Adipocyte (in vitro differentiated cells): ENCODE results near the gene EFCAB13.
A peak's percentile ranks its signal among the peaks of the same experiment; 100 is the strongest.
"Not testable (repeated sequence)": the region's sequence is repeated elsewhere in the genome, so short reads cannot be mapped to it uniquely, and the experiment has no call there.

Experiments
- DNase-seq: peaks from one replicate; pipeline ENCODE4 v3.0.0-alpha.2; 2015; ENCODE audit warnings: low read depth
- H3K27me3 ChIP-seq: replicated peaks from 2 replicates; pipeline ENCODE4 v1.7.0; 2013; ENCODE audit warnings: mild to moderate bottlenecking, low read length, moderate library complexity; ENCODE audit not compliant: control insufficient read depth, insufficient read depth
- H3K36me3 ChIP-seq: 2 replicates; pipeline ENCODE4 v1.7.0; 2013; ENCODE audit warnings: low read length, mild to moderate bottlenecking, moderate library complexity; ENCODE audit not compliant: control insufficient read depth, insufficient read depth, severe bottlenecking
- H3K4me1 ChIP-seq: 2 replicates; pipeline ENCODE4 v1.7.0; 2013; ENCODE audit warnings: mild to moderate bottlenecking, low read length, moderate library complexity; ENCODE audit not compliant: control insufficient read depth, insufficient read depth
- H3K4me3 ChIP-seq: 2 replicates; pipeline ENCODE4 v1.7.0; 2013; ENCODE audit warnings: mild to moderate bottlenecking, low read length, moderate library complexity
- H3K9ac ChIP-seq: 2 replicates; pipeline ENCODE4 v1.7.0; 2013; ENCODE audit warnings: mild to moderate bottlenecking, low read length, moderate library complexity
- H3K9me3 ChIP-seq: 2 replicates; pipeline ENCODE4 v1.7.0; 2013; ENCODE audit warnings: mild to moderate bottlenecking, low read length, moderate library complexity; ENCODE audit not compliant: control insufficient read depth

EFCAB13 gene

DNA sequence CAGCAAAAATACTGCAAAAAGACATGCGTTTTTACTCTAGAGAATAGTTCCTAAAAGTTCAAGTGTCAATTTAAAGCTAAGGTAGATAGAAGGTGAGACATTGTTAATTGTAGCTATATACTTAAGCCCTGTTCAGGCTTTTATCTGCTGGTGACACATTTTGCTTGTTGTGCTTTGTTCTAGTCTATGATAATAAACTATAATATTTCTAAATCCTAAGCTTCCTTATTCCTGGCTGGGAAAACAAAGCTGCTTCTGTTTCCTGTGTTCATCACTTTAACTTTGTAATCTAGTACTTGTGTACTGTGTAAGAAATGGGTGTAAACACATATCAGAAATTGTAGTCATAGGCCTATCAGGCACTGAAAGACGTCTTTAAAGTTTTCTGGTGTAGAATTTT lies 77.3 kb downstream of the EFCAB13 start:
- H3K27me3 ChIP-seq = no peaks in the 10 kb centered on the region
- DNase-seq = no peak

DNA sequence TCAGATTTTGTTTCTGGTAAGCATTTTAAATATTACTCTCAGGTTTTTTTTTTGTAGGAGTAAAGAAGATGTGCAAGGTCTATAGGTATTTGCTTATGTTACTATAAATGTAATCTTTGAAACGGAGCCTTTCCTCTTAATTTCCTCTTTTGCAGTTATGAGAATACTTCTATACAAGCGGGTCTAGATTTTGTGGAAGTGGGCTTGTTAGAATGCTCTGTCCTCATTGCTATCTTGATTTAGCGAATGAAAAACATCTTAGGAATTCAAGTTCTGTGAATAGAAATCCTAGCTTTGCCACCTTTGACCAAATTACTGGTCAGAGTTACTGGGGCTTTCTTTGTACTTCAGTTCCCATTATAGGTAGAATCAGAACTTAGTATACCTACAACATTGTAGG lies 80.3 kb downstream of the EFCAB13 start:
- no peak for DNase-seq
- Histone ChIP-seq H3K4me3 (no peak overlapping the region), H3K9ac (no peak overlapping the region), H3K36me3 (no peaks in the 10 kb centered on the region), H3K4me1 (no peaks in the 10 kb centered on the region), H3K9me3 (no peaks in the 10 kb centered on the region), H3K27me3 (no peaks in the 10 kb centered on the region)

More for the DNA sequence above, 77.3 kb downstream of the EFCAB13 start:
- no peak overlapping the region for H3K4me3 ChIP-seq
- no peaks in the 10 kb centered on the region for H3K36me3 ChIP-seq
- no peak overlapping the region for H3K9ac ChIP-seq
- H3K4me1 ChIP-seq = no peaks in the 10 kb centered on the region
- H3K9me3 ChIP-seq = no peaks in the 10 kb centered on the region

DNA sequence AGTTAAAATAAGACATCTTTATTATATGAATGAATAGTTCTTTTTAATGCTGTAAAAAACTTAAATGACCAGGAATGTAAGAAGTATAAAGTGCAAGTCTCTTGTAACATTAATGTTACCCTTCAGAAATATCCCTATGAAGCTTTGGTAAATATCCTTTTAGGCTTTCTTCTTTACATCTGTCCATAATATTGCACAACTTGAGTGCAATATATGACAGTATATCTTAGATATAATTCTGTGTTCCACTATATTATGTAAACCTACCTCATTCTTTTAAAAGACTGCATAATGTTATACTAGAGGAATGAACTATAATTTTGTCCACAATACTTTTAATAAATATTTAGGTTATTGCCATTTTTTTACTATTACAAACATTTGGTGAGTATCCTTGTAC lies 81.1 kb downstream of the EFCAB13 start:
- DNase-seq = no peak
- Histone ChIP-seq H3K9me3 (no peaks in the 10 kb centered on the region), H3K4me1 (no peaks in the 10 kb centered on the region), H3K27me3 (no peaks in the 10 kb centered on the region), H3K4me3 (no peak overlapping the region), H3K36me3 (no peaks in the 10 kb centered on the region), H3K9ac (no peak overlapping the region)

DNA sequence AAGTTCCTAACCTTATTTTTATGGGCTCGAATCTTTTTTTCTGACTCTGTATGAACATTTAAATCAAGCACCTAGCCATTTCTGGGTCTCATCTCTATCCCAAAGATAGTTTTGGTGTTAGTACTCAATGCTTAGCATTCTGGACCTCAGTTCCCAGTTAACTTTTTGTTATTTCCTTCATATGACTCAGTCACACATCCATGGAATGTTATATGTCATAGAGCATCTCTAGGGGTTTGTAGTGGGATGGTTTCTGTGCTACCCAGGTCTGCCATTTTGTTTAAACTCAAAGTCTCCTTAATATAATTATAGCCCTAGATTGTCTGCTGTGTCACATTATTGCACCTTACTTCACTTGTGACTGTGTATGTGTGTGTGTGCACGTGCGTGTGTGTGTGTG lies 90.1 kb downstream of the EFCAB13 start:
- Histone ChIP-seq H3K9me3 (no peaks in the 10 kb centered on the region), H3K27me3 (no peaks in the 10 kb centered on the region), H3K36me3 (no peaks in the 10 kb centered on the region), H3K9ac (no peak overlapping the region), H3K4me1 (no peaks in the 10 kb centered on the region), H3K4me3 (no peak overlapping the region)
- DNase-seq = no peak

DNA sequence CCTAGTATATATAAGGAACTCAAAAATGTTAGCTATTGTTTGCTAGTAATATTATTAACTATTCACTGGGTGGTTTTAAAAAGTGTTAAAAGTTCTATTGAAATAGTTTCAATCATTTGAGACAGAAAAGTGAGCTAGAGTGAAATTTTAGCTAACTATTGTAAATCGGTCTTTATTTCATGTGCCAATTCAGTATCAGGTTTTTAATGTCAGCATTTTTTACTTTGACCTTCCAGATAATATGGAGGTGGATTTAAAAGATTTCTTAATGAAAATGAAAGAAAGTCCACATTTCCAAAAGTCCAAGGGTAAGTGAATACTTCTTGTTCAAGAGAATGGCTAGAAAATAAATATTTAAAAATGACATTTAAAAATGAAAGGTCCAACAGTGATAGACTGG lies 90.9 kb downstream of the EFCAB13 start:
- no peak for DNase-seq
- H3K9me3 ChIP-seq = no peaks in the 10 kb centered on the region
- no peaks in the 10 kb centered on the region for H3K27me3 ChIP-seq

DNA sequence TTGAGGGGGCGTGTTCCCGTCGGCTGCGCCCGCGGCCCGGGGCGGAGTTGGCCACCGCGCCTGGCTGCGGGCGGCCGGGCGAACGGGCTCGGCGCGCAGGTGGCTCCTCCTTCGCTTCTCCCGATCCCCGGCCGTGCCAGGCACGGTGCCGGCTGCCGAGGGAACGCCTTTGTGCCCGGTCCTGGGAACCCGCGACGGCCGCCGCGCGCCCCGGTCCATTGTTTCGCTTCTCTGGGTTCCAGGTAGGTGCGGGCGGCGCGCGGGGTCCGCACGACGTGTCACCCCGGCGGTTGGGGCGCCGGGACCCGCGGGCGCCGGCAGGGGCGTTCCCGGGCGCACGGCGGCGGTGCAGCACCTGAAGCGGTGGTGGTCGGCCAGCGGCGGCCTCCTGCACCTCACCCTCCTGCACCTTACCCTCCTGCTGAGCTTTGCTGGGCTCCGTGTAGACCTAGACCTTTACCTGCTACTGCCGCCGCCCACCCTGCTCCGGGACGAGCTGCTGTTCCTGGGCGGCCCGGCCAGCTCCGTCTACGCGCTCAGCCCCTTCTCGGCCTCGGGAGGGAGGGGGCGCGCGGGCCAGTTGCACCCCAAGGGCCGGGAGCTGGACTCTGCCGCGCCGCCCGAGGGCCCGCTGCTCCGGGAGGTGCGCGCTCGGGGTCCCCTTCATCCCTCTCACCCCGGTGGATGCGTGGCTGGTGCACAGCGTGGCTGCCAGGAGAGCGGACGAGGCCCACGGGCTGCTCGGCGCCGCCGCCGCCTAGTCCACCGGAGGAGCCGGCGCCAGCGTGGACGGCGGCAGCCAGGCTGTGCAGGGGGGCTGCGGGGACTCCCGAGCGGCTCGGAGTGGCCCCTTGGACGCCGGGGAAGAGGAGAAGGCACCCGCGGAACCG lies 99.9 kb downstream of the EFCAB13 start:
- H3K4me3 ChIP-seq = peak overlapping the region; percentile 75
- peak; percentile 36 for DNase-seq
- no peaks in the 10 kb centered on the region for H3K27me3 ChIP-seq
- H3K9me3 ChIP-seq = no peaks in the 10 kb centered on the region
- peak overlapping the region; percentile 20 for H3K9ac ChIP-seq
- no peaks in the 10 kb centered on the region for H3K4me1 ChIP-seq
- no peaks in the 10 kb centered on the region for H3K36me3 ChIP-seq

More for the DNA sequence above, 90.9 kb downstream of the EFCAB13 start:
- H3K9ac ChIP-seq = no peak overlapping the region
- no peaks in the 10 kb centered on the region for H3K36me3 ChIP-seq
- no peaks in the 10 kb centered on the region for H3K4me1 ChIP-seq
- H3K4me3 ChIP-seq = no peak overlapping the region

DNA sequence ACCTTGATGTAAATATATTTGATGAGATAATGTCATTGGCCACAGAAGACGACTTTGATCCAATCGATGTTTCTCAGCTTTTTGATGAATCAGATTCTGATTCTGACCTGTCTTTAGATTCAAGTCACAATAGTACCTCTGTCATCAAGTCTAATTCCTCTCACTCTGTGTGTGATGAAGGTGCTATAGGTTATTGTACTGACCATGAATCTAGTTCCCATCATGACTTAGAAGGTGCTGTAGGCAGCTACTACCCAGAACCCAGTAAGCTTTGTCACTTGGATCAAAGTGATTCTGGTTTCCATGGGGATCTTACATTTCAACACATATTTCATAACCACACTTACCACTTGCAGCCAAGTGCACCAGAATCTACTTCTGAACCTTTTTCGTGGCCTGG lies 101.5 kb downstream of the EFCAB13 start:
- H3K4me3 ChIP-seq, H3K9me3 ChIP-seq, H3K27me3 ChIP-seq, DNase-seq, H3K9ac ChIP-seq, H3K4me1 ChIP-seq, H3K36me3 ChIP-seq: not testable (repeated sequence)

DNA sequence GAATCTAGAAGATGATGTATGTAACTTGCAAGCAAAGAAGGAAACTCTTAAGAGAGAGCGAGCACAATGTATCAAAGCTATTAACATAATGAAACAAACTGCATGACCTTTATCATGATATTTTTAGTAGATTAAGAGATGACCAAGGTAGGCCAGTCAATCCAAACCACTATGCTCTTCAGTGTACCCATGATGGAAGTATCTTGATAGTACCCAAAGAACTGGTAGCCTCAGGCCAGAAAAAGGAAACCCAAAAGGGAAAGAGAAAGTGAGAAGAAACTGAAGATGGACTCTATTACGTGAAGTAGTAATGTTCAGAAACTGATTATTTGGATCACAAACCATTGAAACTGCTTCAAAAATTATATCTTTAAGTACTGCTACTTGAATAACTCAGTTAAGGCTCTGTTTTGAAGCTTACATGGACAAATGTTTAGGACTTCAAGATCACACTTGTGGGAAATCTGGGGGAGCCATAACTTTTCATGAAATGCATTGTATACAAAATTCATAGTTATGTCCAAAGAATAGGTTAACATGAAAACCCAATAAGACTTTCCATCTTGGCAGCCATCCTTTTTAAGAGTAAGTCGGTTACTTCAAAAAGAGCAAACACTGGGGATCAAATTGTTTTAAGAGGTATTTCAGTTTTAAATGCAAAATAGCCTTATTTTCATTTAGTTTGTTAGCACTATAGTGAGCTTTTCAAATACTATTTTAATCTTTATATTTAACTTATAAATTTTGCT lies 102.3 kb downstream of the EFCAB13 start:
- H3K4me1 ChIP-seq, H3K9ac ChIP-seq, H3K4me3 ChIP-seq, H3K27me3 ChIP-seq, H3K36me3 ChIP-seq, DNase-seq, H3K9me3 ChIP-seq: not testable (repeated sequence)

DNA sequence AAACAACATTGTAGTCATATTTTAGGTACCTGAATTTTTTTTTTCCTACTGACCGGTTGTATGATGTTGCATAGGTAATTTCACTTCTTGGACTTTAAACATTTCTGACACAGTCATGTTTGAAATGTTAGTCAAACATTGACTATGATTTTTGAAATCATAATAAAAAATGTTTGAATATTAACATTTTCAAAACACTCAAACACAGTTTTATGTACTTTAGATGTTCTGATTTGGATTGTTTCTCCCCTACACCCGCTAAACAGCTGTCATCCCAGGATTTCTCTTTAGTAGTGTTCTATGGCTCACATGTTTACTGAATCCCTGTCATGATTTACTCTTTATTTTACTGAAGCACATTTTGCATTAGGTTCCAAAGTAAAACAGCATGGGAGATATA lies 104.2 kb downstream of the EFCAB13 start:
- H3K36me3 ChIP-seq = peaks cover 3% of the 10 kb centered on the region
- H3K27me3 ChIP-seq = no peaks in the 10 kb centered on the region
- no peak for DNase-seq
- H3K9me3 ChIP-seq = no peaks in the 10 kb centered on the region
- H3K9ac ChIP-seq = no peak overlapping the region
- no peaks in the 10 kb centered on the region for H3K4me1 ChIP-seq
- no peak overlapping the region for H3K4me3 ChIP-seq

DNA sequence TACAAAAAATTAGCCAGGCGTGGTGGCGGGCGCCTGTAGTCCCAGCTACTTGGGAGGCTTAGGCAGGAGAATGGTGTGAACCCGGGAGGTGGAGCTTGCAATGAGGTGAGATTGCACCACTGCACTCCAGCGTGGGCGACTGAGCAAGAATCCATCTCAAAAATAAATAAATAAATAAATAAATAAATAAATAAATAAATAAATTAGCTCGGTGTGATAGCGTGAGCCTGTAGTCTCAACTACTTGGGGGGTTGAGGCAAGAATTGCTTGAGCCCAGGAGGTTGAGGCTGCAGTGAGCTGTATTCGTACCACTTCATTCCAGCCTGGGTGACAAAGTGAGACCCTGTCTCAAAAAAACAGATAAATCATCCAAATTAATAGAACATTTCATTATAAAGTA lies 108.5 kb downstream of the EFCAB13 start:
- H3K9ac ChIP-seq, DNase-seq, H3K27me3 ChIP-seq, H3K9me3 ChIP-seq, H3K4me3 ChIP-seq, H3K4me1 ChIP-seq, H3K36me3 ChIP-seq: not testable (repeated sequence)

DNA sequence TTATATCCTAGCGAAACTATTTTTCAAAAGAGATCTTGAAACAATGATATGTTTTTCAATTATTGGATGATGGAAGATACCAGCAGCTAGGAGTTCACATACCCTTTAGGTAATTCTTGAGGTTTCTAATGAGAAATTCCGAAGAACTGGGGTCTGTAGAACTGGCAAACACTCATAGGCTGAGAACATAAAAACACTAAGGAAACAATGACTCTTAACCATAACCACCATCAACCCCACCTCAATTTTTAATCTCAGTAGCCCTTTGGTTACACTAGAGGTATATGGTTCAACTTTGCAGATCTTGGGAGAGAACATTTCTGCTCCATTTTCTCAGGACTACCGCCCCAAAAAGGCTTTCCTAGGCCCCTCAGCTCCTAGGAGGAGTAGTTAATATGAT lies 141.4 kb downstream of the EFCAB13 start:
- no peak overlapping the region for H3K9ac ChIP-seq
- no peaks in the 10 kb centered on the region for H3K4me1 ChIP-seq
- H3K4me3 ChIP-seq = no peak overlapping the region
- peaks cover 4% of the 10 kb centered on the region for H3K36me3 ChIP-seq
- no peaks in the 10 kb centered on the region for H3K27me3 ChIP-seq
- no peaks in the 10 kb centered on the region for H3K9me3 ChIP-seq
- DNase-seq = no peak
